ENCODE data around the gene PUM2.

The PUM2 gene

GRCh38 chr2:20222014-20222768 is 128.5 kb downstream of the PUM2 start:
- Histone ChIP-seq H3K27ac (ENCODE audit: low read depth, low read length) (no peak overlapping the region), H3K4me1 (ENCODE audit: control insufficient read depth, insufficient read depth, low read length) (peaks cover 25% of the 10 kb centered on the region)

GRCh38 chr2:20221555-20221973 is 129.1 kb downstream of the PUM2 start:
- H3K4me1 ChIP-seq (ENCODE audit: control insufficient read depth, insufficient read depth, low read length) = peaks cover 25% of the 10 kb centered on the region

More at GRCh38 chr2:20222014-20222768, 128.5 kb downstream of the PUM2 start:
- H3K4me3 ChIP-seq (ENCODE audit: low read depth, low read length) = peak overlapping the region; percentile 76; the same call in 1 of the 2 replicates
- peaks cover 7% of the 10 kb centered on the region; the same call in 1 of the 2 replicates for H3K36me3 ChIP-seq (ENCODE audit: control insufficient read depth, insufficient read depth, low read length)
- H3K9ac ChIP-seq (ENCODE audit: low read depth, low read length) = no peak overlapping the region
- H3K9me3 ChIP-seq (ENCODE audit: control insufficient read depth, insufficient read depth, low read length) = no peaks in the 10 kb centered on the region
- peaks cover 11% of the 10 kb centered on the region; the same call in 1 of the 2 replicates for H3K27me3 ChIP-seq (ENCODE audit: control insufficient read depth, insufficient read depth, low read length)

GRCh38 chr2:20220806-20221554 is 129.7 kb downstream of the PUM2 start:
- Histone ChIP-seq H3K9me3 (ENCODE audit: control insufficient read depth, insufficient read depth, low read length) (no peaks in the 10 kb centered on the region), H3K36me3 (ENCODE audit: control insufficient read depth, insufficient read depth, low read length) (peaks cover 7% of the 10 kb centered on the region; the same call in 1 of the 2 replicates), H3K9ac (ENCODE audit: low read depth, low read length) (no peak overlapping the region), H3K4me3 (ENCODE audit: low read depth, low read length) (no peak overlapping the region), H3K27ac (ENCODE audit: low read depth, low read length) (no peak overlapping the region), H3K27me3 (ENCODE audit: control insufficient read depth, insufficient read depth, low read length) (peaks cover 3% of the 10 kb centered on the region; the same call in 1 of the 2 replicates), H3K4me1 (ENCODE audit: control insufficient read depth, insufficient read depth, low read length) (peaks cover 25% of the 10 kb centered on the region)

More at GRCh38 chr2:20221555-20221973, 129.1 kb downstream of the PUM2 start:
- peaks cover 9% of the 10 kb centered on the region; the same call in 1 of the 2 replicates for H3K27me3 ChIP-seq (ENCODE audit: control insufficient read depth, insufficient read depth, low read length)
- H3K27ac ChIP-seq (ENCODE audit: low read depth, low read length) = no peak overlapping the region
- H3K9ac ChIP-seq (ENCODE audit: low read depth, low read length) = no peak overlapping the region
- no peaks in the 10 kb centered on the region for H3K9me3 ChIP-seq (ENCODE audit: control insufficient read depth, insufficient read depth, low read length)
- H3K4me3 ChIP-seq (ENCODE audit: low read depth, low read length) = no peak overlapping the region
- peaks cover 7% of the 10 kb centered on the region; the same call in 1 of the 2 replicates for H3K36me3 ChIP-seq (ENCODE audit: control insufficient read depth, insufficient read depth, low read length)

- Histone ChIP-seq H3K27me3 (ENCODE audit: control insufficient read depth, insufficient read depth, low read length) (peaks cover 3% of the 10 kb centered on the region; the same call in 1 of the 2 replicates), H3K9ac (ENCODE audit: low read depth, low read length) (no peak overlapping the region), H3K4me1 (ENCODE audit: control insufficient read depth, insufficient read depth, low read length) (peaks cover 25% of the 10 kb centered on the region), H3K27ac (ENCODE audit: low read depth, low read length) (no peak overlapping the region), H3K4me3 (ENCODE audit: low read depth, low read length) (no peak overlapping the region), H3K9me3 (ENCODE audit: control insufficient read depth, insufficient read depth, low read length) (no peaks in the 10 kb centered on the region), H3K36me3 (ENCODE audit: control insufficient read depth, insufficient read depth, low read length) (peaks cover 7% of the 10 kb centered on the region; the same call in 1 of the 2 replicates)
Measured at GRCh38 chr2:20219763-20220380, 130.8 kb downstream of the PUM2 start.

GRCh38 chr2:20218331-20219320 is 132.0 kb downstream of the PUM2 start:
- peaks cover 3% of the 10 kb centered on the region; the same call in 1 of the 2 replicates for H3K27me3 ChIP-seq (ENCODE audit: control insufficient read depth, insufficient read depth, low read length)
- no peaks in the 10 kb centered on the region for H3K9me3 ChIP-seq (ENCODE audit: control insufficient read depth, insufficient read depth, low read length)
- no peak overlapping the region for H3K27ac ChIP-seq (ENCODE audit: low read depth, low read length)
- peaks cover 7% of the 10 kb centered on the region; the same call in 1 of the 2 replicates for H3K36me3 ChIP-seq (ENCODE audit: control insufficient read depth, insufficient read depth, low read length)
- H3K4me1 ChIP-seq (ENCODE audit: control insufficient read depth, insufficient read depth, low read length) = peaks cover 32% of the 10 kb centered on the region
- H3K4me3 ChIP-seq (ENCODE audit: low read depth, low read length) = no peak overlapping the region
- no peak overlapping the region for H3K9ac ChIP-seq (ENCODE audit: low read depth, low read length)

GRCh38 chr2:20217041-20217970 is 133.3 kb downstream of the PUM2 start:
- no peak overlapping the region for H3K27ac ChIP-seq (ENCODE audit: low read depth, low read length)
- no peak overlapping the region for H3K9ac ChIP-seq (ENCODE audit: low read depth, low read length)
- H3K4me1 ChIP-seq (ENCODE audit: control insufficient read depth, insufficient read depth, low read length) = peaks cover 33% of the 10 kb centered on the region
- H3K9me3 ChIP-seq (ENCODE audit: control insufficient read depth, insufficient read depth, low read length) = no peaks in the 10 kb centered on the region
- peaks cover 7% of the 10 kb centered on the region; the same call in 1 of the 2 replicates for H3K36me3 ChIP-seq (ENCODE audit: control insufficient read depth, insufficient read depth, low read length)
- no peak overlapping the region for H3K4me3 ChIP-seq (ENCODE audit: low read depth, low read length)
- no peaks in the 10 kb centered on the region for H3K27me3 ChIP-seq (ENCODE audit: control insufficient read depth, insufficient read depth, low read length)

GRCh38 chr2:20216130-20217025 is 134.3 kb downstream of the PUM2 start:
- no peak overlapping the region for H3K9ac ChIP-seq (ENCODE audit: low read depth, low read length)
- H3K9me3 ChIP-seq (ENCODE audit: control insufficient read depth, insufficient read depth, low read length) = no peaks in the 10 kb centered on the region
- no peaks in the 10 kb centered on the region for H3K27me3 ChIP-seq (ENCODE audit: control insufficient read depth, insufficient read depth, low read length)
- peaks cover 24% of the 10 kb centered on the region for H3K4me1 ChIP-seq (ENCODE audit: control insufficient read depth, insufficient read depth, low read length)
- no peak overlapping the region for H3K4me3 ChIP-seq (ENCODE audit: low read depth, low read length)
- H3K36me3 ChIP-seq (ENCODE audit: control insufficient read depth, insufficient read depth, low read length) = peaks cover 7% of the 10 kb centered on the region; the same call in 1 of the 2 replicates
- no peak overlapping the region for H3K27ac ChIP-seq (ENCODE audit: low read depth, low read length)

- Histone ChIP-seq H3K9me3 (ENCODE audit: control insufficient read depth, insufficient read depth, low read length) (no peaks in the 10 kb centered on the region), H3K9ac (ENCODE audit: low read depth, low read length) (no peak overlapping the region), H3K36me3 (ENCODE audit: control insufficient read depth, insufficient read depth, low read length) (peaks cover 4% of the 10 kb centered on the region; the same call in 1 of the 2 replicates), H3K4me1 (ENCODE audit: control insufficient read depth, insufficient read depth, low read length) (peaks cover 17% of the 10 kb centered on the region), H3K4me3 (ENCODE audit: low read depth, low read length) (no peak overlapping the region), H3K27me3 (ENCODE audit: control insufficient read depth, insufficient read depth, low read length) (no peaks in the 10 kb centered on the region), H3K27ac (ENCODE audit: low read depth, low read length) (no peak overlapping the region)
Measured at GRCh38 chr2:20215183-20216040, 135.2 kb downstream of the PUM2 start.

Measured in HUES48 (cell line).